ENCODE results near the gene ZNF497. TPM values are rescaled to one million over a fixed set of nuclear protein-coding genes. Genes with fewer than 3 reads are reported as not detected.
A peak's percentile ranks its signal among the peaks of the same experiment; 100 is the strongest.

Gene ZNF497
- total RNA-seq, 8 experiments from 2014 or later = 0.61 to 10.2 (median 5.3) TPM

GRCh38 chr19:58372311-58373133, 10.0 kb upstream of the ZNF497 start:
- 47 to 80% (median 64%) methylated on average over 1 to 6 of the region's 15 CpGs; no CpG with 5 or more reads in 2 of the 10 experiments for WGBS, 10 experiments
- ATAC-seq (replicated peaks in 6 of 8) = no peak
- Histone ChIP-seq H3K27ac (no peak overlapping the region), H3K4me3 (no peak overlapping the region), H3K4me1 (replicated peaks in 1 of 2) (peaks cover 0 to 3% of the 10 kb centered on the region in 2 donors)
- in situ Hi-C loops (cut with MboI; ENCODE audit: low pct_unique_long_range_greater_than_20kb in 2 of 9, low sequenced_read_pairs in 9 of 9, unreplicated experiment in 9 of 9) = no loop called here

GRCh38 chr19:58368561-58369360, 6.2 kb upstream of the ZNF497 start:
- no peak overlapping the region for H3K4me3 ChIP-seq
- H3K4me1 ChIP-seq (replicated peaks in 1 of 2) = peaks cover 0 to 3% of the 10 kb centered on the region in 2 donors
- ATAC-seq (replicated peaks in 6 of 8) = peak in 2 of 8 experiments; percentile 8 to 17
- in situ Hi-C loops (cut with MboI; ENCODE audit: low pct_unique_long_range_greater_than_20kb in 2 of 9, low sequenced_read_pairs in 9 of 9, unreplicated experiment in 9 of 9) = no loop called here
- no peak overlapping the region for H3K27ac ChIP-seq
- 90% methylated on average over 16 of the region's 68 CpGs; no CpG with 5 or more reads in 9 of the 10 experiments for WGBS, 10 experiments

- in situ Hi-C loops (cut with MboI; ENCODE audit: low pct_unique_long_range_greater_than_20kb in 2 of 9, low sequenced_read_pairs in 9 of 9, unreplicated experiment in 9 of 9) = no loop called here
- Histone ChIP-seq H3K4me3 (no peak overlapping the region), H3K4me1 (replicated peaks in 1 of 2) (peaks cover 0 to 3% of the 10 kb centered on the region in 2 donors), H3K27ac (no peak overlapping the region)
- 23 to 98% (median 97%) methylated on average over 7 to 32 of the region's 106 CpGs; no CpG with 5 or more reads in 5 of the 10 experiments for WGBS, 10 experiments
- ATAC-seq (replicated peaks in 6 of 8) = peak in 2 of 8 experiments; percentile 10 to 14
Observed at GRCh38 chr19:58367698-58368454, 5.3 kb upstream of the ZNF497 start.

GRCh38 chr19:58366585-58367430, 4.3 kb upstream of the ZNF497 start:
- ATAC-seq (replicated peaks in 6 of 8) = no peak
- WGBS, 10 experiments = 40 to 100% (median 100%) methylated on average over 1 to 5 of the region's 32 CpGs; no CpG with 5 or more reads in 4 of the 10 experiments
- in situ Hi-C loops (cut with MboI; ENCODE audit: low pct_unique_long_range_greater_than_20kb in 2 of 9, low sequenced_read_pairs in 9 of 9, unreplicated experiment in 9 of 9) = no loop called here
- H3K27ac ChIP-seq = no peak overlapping the region
- no peak overlapping the region for H3K4me3 ChIP-seq
- peaks cover 0 to 3% of the 10 kb centered on the region in 2 donors for H3K4me1 ChIP-seq (replicated peaks in 1 of 2)

GRCh38 chr19:58364146-58364545, 1.6 kb upstream of the ZNF497 start:
- H3K27ac ChIP-seq = no peak overlapping the region
- no peak for ATAC-seq (replicated peaks in 6 of 8)
- WGBS, 10 experiments = 48 to 100% (median 97%) methylated on average over 1 to 4 of the region's 5 CpGs; no CpG with 5 or more reads in 2 of the 10 experiments
- in situ Hi-C loops (cut with MboI; ENCODE audit: low pct_unique_long_range_greater_than_20kb in 2 of 9, low sequenced_read_pairs in 9 of 9, unreplicated experiment in 9 of 9) = no loop called here
- H3K4me3 ChIP-seq = no peak overlapping the region
- H3K4me1 ChIP-seq (replicated peaks in 1 of 2) = peaks cover 5 to 8% of the 10 kb centered on the region in 2 donors

GRCh38 chr19:58361900-58362271, 665 bp downstream of the ZNF497 start:
- WGBS, 10 experiments = 0 to 6% (median 2%) methylated on average over 2 to 17 of the region's 28 CpGs; no CpG with 5 or more reads in 6 of the 10 experiments
- peaks cover 8 to 10% of the 10 kb centered on the region in 2 donors for H3K4me1 ChIP-seq (replicated peaks in 1 of 2)
- in situ Hi-C loops (cut with MboI; ENCODE audit: low pct_unique_long_range_greater_than_20kb in 2 of 9, low sequenced_read_pairs in 9 of 9, unreplicated experiment in 9 of 9) = no loop called here
- peak overlapping the region; percentile 48 to 81 (median 68) for H3K4me3 ChIP-seq
- peak overlapping the region; percentile 95 for H3K27ac ChIP-seq
- ATAC-seq (replicated peaks in 6 of 8) = peak; percentile 9 to 33 (median 18)

- ATAC-seq (replicated peaks in 6 of 8) = no peak
- Histone ChIP-seq H3K27ac (no peak overlapping the region), H3K4me3 (no peak overlapping the region), H3K4me1 (replicated peaks in 1 of 2) (peaks cover 8 to 10% of the 10 kb centered on the region in 2 donors)
- in situ Hi-C loops (cut with MboI; ENCODE audit: low pct_unique_long_range_greater_than_20kb in 2 of 9, low sequenced_read_pairs in 9 of 9, unreplicated experiment in 9 of 9) = no loop called here
- 40 to 100% (median 66%) methylated on average over 1 to 6 of the region's 19 CpGs; no CpG with 5 or more reads in 6 of the 10 experiments for WGBS, 10 experiments
Observed at GRCh38 chr19:58357481-58358145, 4.9 kb downstream of the ZNF497 start.

- in situ Hi-C loops (cut with MboI; ENCODE audit: low pct_unique_long_range_greater_than_20kb in 2 of 9, low sequenced_read_pairs in 9 of 9, unreplicated experiment in 9 of 9) = no loop called here
- peak in 2 of 8 experiments; percentile 32 to 34 for ATAC-seq (replicated peaks in 6 of 8)
- WGBS, 10 experiments = 0 to 100% (median 70%) methylated on average over 1 to 3 of the region's 75 CpGs; no CpG with 5 or more reads in 6 of the 10 experiments
- no peak overlapping the region for H3K27ac ChIP-seq
- peaks cover 8 to 10% of the 10 kb centered on the region in 2 donors for H3K4me1 ChIP-seq (replicated peaks in 1 of 2)
- no peak overlapping the region for H3K4me3 ChIP-seq
Observed at GRCh38 chr19:58356766-58357480, 5.6 kb downstream of the ZNF497 start.

GRCh38 chr19:58355908-58356765, 6.4 kb downstream of the ZNF497 start:
- peak in 2 of 8 experiments; percentile 41 to 70 for ATAC-seq (replicated peaks in 6 of 8)
- Histone ChIP-seq H3K4me3 (no peak overlapping the region), H3K4me1 (replicated peaks in 1 of 2) (peaks cover 3 to 6% of the 10 kb centered on the region in 2 donors), H3K27ac (no peak overlapping the region)
- 4 to 100% (median 84%) methylated on average over 1 to 23 of the region's 94 CpGs; no CpG with 5 or more reads in 5 of the 10 experiments for WGBS, 10 experiments
- in situ Hi-C loops (cut with MboI; ENCODE audit: low pct_unique_long_range_greater_than_20kb in 2 of 9, low sequenced_read_pairs in 9 of 9, unreplicated experiment in 9 of 9) = no loop called here

- 40 to 100% (median 93%) methylated on average over 1 to 5 of the region's 10 CpGs; no CpG with 5 or more reads in 2 of the 10 experiments for WGBS, 10 experiments
Observed at GRCh38 chr19:58355215-58355796, 7.2 kb downstream of the ZNF497 start.

More at GRCh38 chr19:58355215-58355796, 7.2 kb downstream of the ZNF497 start:
- Histone ChIP-seq H3K4me1 (replicated peaks in 1 of 2) (peaks cover 0 to 5% of the 10 kb centered on the region in 2 donors), H3K4me3 (no peak overlapping the region), H3K27ac (no peak overlapping the region)
- no peak for ATAC-seq (replicated peaks in 6 of 8)
- in situ Hi-C loops (cut with MboI; ENCODE audit: low pct_unique_long_range_greater_than_20kb in 2 of 9, low sequenced_read_pairs in 9 of 9, unreplicated experiment in 9 of 9) = no loop called here

Measured in motor neuron (in vitro differentiated cells).